ENCODE data around the gene CAMTA1. TPM values are rescaled to one million over a fixed set of nuclear protein-coding genes. Genes with fewer than 3 reads are reported as not detected.

Gene CAMTA1
- total RNA-seq, 6 experiments from 2014 or later, result 78.1 to 96.6 (median 86.1) TPM

DNA sequence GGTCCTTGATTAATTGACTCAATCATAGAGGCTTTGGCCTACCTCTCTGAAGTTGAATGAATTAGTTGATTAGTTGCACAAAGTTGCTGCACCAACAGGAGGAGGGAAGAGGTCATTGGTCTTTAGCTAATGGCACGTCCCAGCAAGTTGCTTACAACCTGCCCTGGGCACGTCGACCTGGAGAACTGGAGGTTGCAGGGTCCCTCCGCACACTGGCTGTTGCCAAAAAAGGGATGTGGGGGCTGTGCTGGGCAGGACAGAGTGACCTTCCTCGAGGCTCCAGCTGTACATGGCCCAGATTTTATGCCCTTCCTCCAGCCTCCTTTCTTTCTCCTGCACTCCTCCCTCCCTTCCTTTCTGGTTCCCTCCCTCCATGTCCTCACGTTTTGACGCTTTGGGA lies 755.6 kb downstream of the CAMTA1 start:
- Mint-ChIP-seq H3K4me1 (ENCODE audit: low read depth) (peaks cover 23% of the 10 kb centered on the region), H3K36me3 (ENCODE audit: low read depth) (peaks cover 7% of the 10 kb centered on the region; the same call in 1 of the 2 replicates), H3K27ac (no peak overlapping the region), H3K9me3 (peaks cover 5% of the 10 kb centered on the region; the same call in 1 of the 2 replicates), H3K27me3 (ENCODE audit: insufficient read depth) (peaks cover 8% of the 10 kb centered on the region), H3K4me3 (no peak overlapping the region)
- no peak for DNase-seq
- TF ChIP-seq, protein P1, sequence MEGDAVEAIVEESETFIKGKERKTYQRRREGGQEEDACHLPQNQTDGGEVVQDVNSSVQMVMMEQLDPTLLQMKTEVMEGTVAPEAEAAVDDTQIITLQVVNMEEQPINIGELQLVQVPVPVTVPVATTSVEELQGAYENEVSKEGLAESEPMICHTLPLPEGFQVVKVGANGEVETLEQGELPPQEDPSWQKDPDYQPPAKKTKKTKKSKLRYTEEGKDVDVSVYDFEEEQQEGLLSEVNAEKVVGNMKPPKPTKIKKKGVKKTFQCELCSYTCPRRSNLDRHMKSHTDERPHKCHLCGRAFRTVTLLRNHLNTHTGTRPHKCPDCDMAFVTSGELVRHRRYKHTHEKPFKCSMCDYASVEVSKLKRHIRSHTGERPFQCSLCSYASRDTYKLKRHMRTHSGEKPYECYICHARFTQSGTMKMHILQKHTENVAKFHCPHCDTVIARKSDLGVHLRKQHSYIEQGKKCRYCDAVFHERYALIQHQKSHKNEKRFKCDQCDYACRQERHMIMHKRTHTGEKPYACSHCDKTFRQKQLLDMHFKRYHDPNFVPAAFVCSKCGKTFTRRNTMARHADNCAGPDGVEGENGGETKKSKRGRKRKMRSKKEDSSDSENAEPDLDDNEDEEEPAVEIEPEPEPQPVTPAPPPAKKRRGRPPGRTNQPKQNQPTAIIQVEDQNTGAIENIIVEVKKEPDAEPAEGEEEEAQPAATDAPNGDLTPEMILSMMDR (IDR thresholded peaks at IDR 0.05), result no peak

DNA sequence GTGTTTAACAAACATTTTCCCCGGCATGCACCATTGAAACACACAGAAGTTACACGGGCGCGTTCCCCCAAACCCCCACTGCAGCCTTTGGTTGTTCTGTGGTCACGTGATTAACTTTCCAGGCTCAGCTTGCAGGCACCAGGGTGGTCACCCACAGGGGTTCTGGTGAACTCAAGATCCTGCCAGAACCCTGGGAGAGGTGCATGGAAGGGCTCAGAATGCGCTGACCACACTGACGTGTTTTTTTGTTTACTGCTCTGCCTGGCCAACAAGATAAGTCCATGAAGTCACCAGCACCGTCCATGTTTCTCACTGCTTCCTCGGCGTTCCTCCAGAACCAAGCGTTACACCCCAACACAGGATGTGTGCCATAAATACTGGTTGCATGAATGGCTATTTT lies 756.4 kb downstream of the CAMTA1 start:
- H3K4me3 Mint-ChIP-seq, result no peak overlapping the region
- peaks cover 5% of the 10 kb centered on the region; the same call in 1 of the 2 replicates for H3K9me3 Mint-ChIP-seq
- TF ChIP-seq, protein P1 (IDR thresholded peaks at IDR 0.05), result no peak
- no peak overlapping the region for H3K27ac Mint-ChIP-seq
- H3K27me3 Mint-ChIP-seq (ENCODE audit: insufficient read depth), result peaks cover 8% of the 10 kb centered on the region
- H3K36me3 Mint-ChIP-seq (ENCODE audit: low read depth), result peaks cover 7% of the 10 kb centered on the region; the same call in 1 of the 2 replicates
- H3K4me1 Mint-ChIP-seq (ENCODE audit: low read depth), result peaks cover 23% of the 10 kb centered on the region
- no peak for DNase-seq

DNA sequence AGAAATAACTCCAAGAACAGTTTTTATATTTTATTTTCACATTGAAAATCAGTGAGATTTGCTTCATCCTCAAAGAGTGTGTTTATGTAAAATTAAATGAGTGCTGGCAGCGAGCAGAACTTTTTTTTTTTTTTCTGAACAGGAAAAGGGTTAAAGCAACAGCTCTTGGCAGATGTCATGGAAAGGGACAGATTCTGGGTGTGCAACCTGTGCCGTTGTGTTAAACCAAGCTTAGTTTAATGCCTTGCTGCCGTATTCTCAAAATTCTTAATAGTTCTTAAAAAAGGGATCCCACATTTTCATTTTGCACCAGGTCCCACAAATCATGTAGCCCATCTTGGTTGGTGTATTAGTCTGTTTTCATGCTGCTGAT lies 758.5 kb downstream of the CAMTA1 start:
- Mint-ChIP-seq H3K4me3 (no peak overlapping the region), H3K9me3 (no peaks in the 10 kb centered on the region), H3K4me1 (ENCODE audit: low read depth) (peaks cover 13% of the 10 kb centered on the region), H3K36me3 (ENCODE audit: low read depth) (no peaks in the 10 kb centered on the region), H3K27me3 (ENCODE audit: insufficient read depth) (peaks cover 12% of the 10 kb centered on the region), H3K27ac (no peak overlapping the region)
- DNase-seq, result no peak
- TF ChIP-seq, protein P1 (IDR thresholded peaks at IDR 0.05), result no peak

- H3K27me3 Mint-ChIP-seq (ENCODE audit: insufficient read depth), result peaks cover 21% of the 10 kb centered on the region
- H3K4me1 Mint-ChIP-seq (ENCODE audit: low read depth), result peaks cover 13% of the 10 kb centered on the region
- peak overlapping the region; percentile 13 for H3K4me3 Mint-ChIP-seq
- peaks cover 10% of the 10 kb centered on the region for H3K9me3 Mint-ChIP-seq
- H3K27ac Mint-ChIP-seq, result peak overlapping the region; percentile 27; the same call in 1 of the 2 replicates
- peaks cover 14% of the 10 kb centered on the region for H3K36me3 Mint-ChIP-seq (ENCODE audit: low read depth)
- DNase-seq, result peak; percentile 76
- TF ChIP-seq, protein P1 (IDR thresholded peaks at IDR 0.05), result no peak
Observed at GRCh38 chr1:7549277-7550161, 764.3 kb downstream of the CAMTA1 start.

DNA sequence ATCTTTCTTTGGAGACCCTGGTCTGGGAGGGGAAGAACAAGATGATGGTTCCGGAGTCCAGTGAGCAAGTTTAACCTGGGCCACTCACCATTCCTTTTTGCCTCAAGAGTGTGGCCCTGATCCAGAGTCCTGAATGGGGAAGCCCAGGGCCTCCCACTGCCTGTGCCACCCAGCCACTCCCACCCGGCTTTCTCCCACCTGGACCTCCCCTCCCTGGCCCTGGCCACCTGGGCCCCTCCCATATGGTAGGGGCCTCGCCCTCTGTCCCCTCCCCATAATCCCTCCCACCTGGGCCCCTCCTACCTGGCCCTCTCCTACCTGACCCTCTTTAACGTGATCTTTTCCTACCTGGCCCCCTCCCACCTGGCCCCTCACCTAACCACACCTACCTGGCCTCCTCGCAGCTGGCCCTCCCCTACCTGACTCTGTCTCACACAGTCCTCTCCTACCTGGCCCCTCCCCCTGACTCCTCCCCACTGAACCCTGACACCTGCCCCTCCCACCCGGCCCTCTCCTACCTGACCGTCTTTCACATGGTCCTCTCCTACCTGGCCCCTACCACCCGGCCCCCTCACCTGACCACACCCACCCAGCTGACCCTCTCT lies 765.1 kb downstream of the CAMTA1 start:
- Mint-ChIP-seq H3K9me3 (peaks cover 11% of the 10 kb centered on the region), H3K36me3 (ENCODE audit: low read depth) (peaks cover 15% of the 10 kb centered on the region), H3K27ac (no peak overlapping the region), H3K4me3 (no peak overlapping the region; the same call in 1 of the 2 replicates), H3K27me3 (ENCODE audit: insufficient read depth) (peaks cover 20% of the 10 kb centered on the region), H3K4me1 (ENCODE audit: low read depth) (peaks cover 13% of the 10 kb centered on the region)
- DNase-seq, result no peak
- TF ChIP-seq, protein P1 (IDR thresholded peaks at IDR 0.05), result no peak
